Keratinocyte (primary cell): ENCODE data around the gene EDEM1. TPM values are rescaled to one million over a fixed set of nuclear protein-coding genes. Genes with fewer than 3 reads are reported as not detected.
"Not testable (repeated sequence)": the region's sequence is repeated elsewhere in the genome, so short reads cannot be mapped to it uniquely, and the experiment has no call there.

ENCODE experiments used
- DNase-seq: peaks from one replicate; pipeline ENCODE4 v3.0.0-alpha.2; 2011; ENCODE audit warnings: low read depth, missing footprints, low spot score
- FAIRE-seq: peaks from 2 replicates; lab custom pipeline; 2011; peaks lifted over from hg19 to GRCh38; lab: Jason Lieb, UNC
- H2AFZ ChIP-seq: 2 replicates; pipeline ENCODE4 v1.6.0; 2012; ENCODE audit warnings: low read length, control low read depth, inconsistent platforms; ENCODE audit not compliant: control insufficient read depth
- H3K27ac ChIP-seq: 2 replicates; pipeline ENCODE4 v1.5.1; 2011; ENCODE audit warnings: low read length; ENCODE audit not compliant: control insufficient read depth, insufficient read depth
- H3K27me3 ChIP-seq: 3 replicates; pipeline ENCODE4 v1.6.0; 2011; ENCODE audit warnings: low read length; ENCODE audit not compliant: control insufficient read depth, insufficient read depth; ENCODE audit errors: extremely low read depth
- H3K36me3 ChIP-seq, 2 experiments: 2 replicates in 1 of 2; 3 replicates in 1 of 2; pipeline ENCODE4 v1.5.1; 2011; ENCODE audit warnings: low read length in 2 of 2, mild to moderate bottlenecking in 1 of 2; ENCODE audit not compliant: control insufficient read depth in 2 of 2, insufficient read depth in 2 of 2; ENCODE audit errors: extremely low read depth in 1 of 2
- H3K4me1 ChIP-seq: 3 replicates; pipeline ENCODE4 v1.5.1; 2011; ENCODE audit warnings: low read length; ENCODE audit not compliant: control insufficient read depth, insufficient read depth; ENCODE audit errors: extremely low read depth
- H3K4me2 ChIP-seq: 3 replicates; pipeline ENCODE4 v1.6.0; 2011; ENCODE audit warnings: low read depth, low read length; ENCODE audit not compliant: control insufficient read depth, insufficient read depth; ENCODE audit errors: extremely low read depth
- H3K4me3 ChIP-seq, 3 experiments: fragments of 200-600 bp in 1 of 3; sonication (generic) in 1 of 3; 2 replicates in 2 of 3; 3 replicates in 1 of 3; pipeline ENCODE4 v1.5.1; 2011 to 2016; ENCODE audit warnings: low read length in 3 of 3, mild to moderate bottlenecking in 3 of 3, control low read depth in 2 of 3, inconsistent platforms in 1 of 3, low read depth in 1 of 3, mixed read lengths in 1 of 3, mixed run types in 1 of 3, moderate library complexity in 1 of 3; ENCODE audit not compliant: control insufficient read depth in 2 of 3, insufficient read depth in 2 of 3; ENCODE audit errors: extremely low read depth in 1 of 3
- H3K79me2 ChIP-seq: 2 replicates; pipeline ENCODE4 v1.6.0; 2012; ENCODE audit warnings: low read length; ENCODE audit not compliant: control insufficient read depth, insufficient read depth
- H3K9ac ChIP-seq: 3 replicates; pipeline ENCODE4 v1.6.0; 2011; ENCODE audit warnings: low read length; ENCODE audit not compliant: control insufficient read depth, insufficient read depth; ENCODE audit errors: extremely low read depth
- H3K9me1 ChIP-seq: 3 replicates; pipeline ENCODE4 v1.6.0; 2011; ENCODE audit warnings: low read length; ENCODE audit not compliant: control insufficient read depth, insufficient read depth; ENCODE audit errors: extremely low read depth
- H3K9me3 ChIP-seq: 2 replicates; pipeline ENCODE4 v1.5.1; 2012; ENCODE audit warnings: low read depth, low read length; ENCODE audit not compliant: control insufficient read depth
- H4K20me1 ChIP-seq: 3 replicates; pipeline ENCODE4 v1.6.0; 2011; ENCODE audit warnings: low read length; ENCODE audit not compliant: control insufficient read depth, insufficient read depth; ENCODE audit errors: extremely low read depth
- CTCF ChIP-seq, 3 experiments: IDR thresholded peaks in 1 of 3; conservative IDR thresholded peaks in 1 of 3; optimal IDR thresholded peaks in 1 of 3; 2 replicates in 2 of 3; 3 replicates in 1 of 3; pipeline versions ENCODE3 to v1.5.1; 2011; ENCODE audit warnings: low read length in 3 of 3, mild to moderate bottlenecking in 3 of 3, moderate library complexity in 2 of 3, control low read depth in 1 of 3, inconsistent platforms in 1 of 3; ENCODE audit not compliant: insufficient read depth in 2 of 3; ENCODE audit errors: extremely low read depth in 1 of 3
- EZH2 ChIP-seq: IDR thresholded peaks from one replicate; pipeline ENCODE4 v1.6.1; 2012; ENCODE audit warnings: inconsistent platforms, mild to moderate bottlenecking, low read length, moderate library complexity
- dilution Hi-C: fragments of 300-500 bp; cut with MboI; formaldehyde crosslinking; loops from one replicate; pipeline ENCODE4 v1.7.0; 2020; ENCODE audit warnings: low sequenced_read_pairs; ENCODE audit not compliant: extremely low pct_ligation_motif_present
- polyA plus RNA-seq, 5 experiments: library from polyadenylated mRNA; depleted of rRNA in 3 of 5; stranded (reverse) in 3 of 5; stranded (forward) in 1 of 5; unstranded in 1 of 5; fragments of >200 nt; gene quantifications; 1 replicate in 1 of 5; 2 replicates in 3 of 5; 3 replicates in 1 of 5; pipeline versions ENCODE4 v1.2.1 to v1.2.3, GENCODE V29; 2011 to 2012; ENCODE audit warnings: missing spikeins in 2 of 5, low read depth in 1 of 5, low replicate concordance in 1 of 5

EDEM1 gene
- polyA plus RNA-seq, 1 donor (not counting 4 experiments of a cell fraction or from before 2014, with no cell fraction given) = 65.2 TPM

GRCh38 chr3:5144316-5144994, 43.1 kb upstream of the EDEM1 start:
- dilution Hi-C loops = loop anchor here (5.0 kb wide), 1 partner anchor 42 kb away; no protein-coding TSS in a partner anchor
- H3K4me2 ChIP-seq = no peak overlapping the region

GRCh38 chr3:5145120-5145519, 42.4 kb upstream of the EDEM1 start:
- H3K27ac ChIP-seq = no peak overlapping the region

More at GRCh38 chr3:5144316-5144994, 43.1 kb upstream of the EDEM1 start:
- Histone ChIP-seq H3K79me2 (peaks cover 100% of the 10 kb centered on the region), H3K9me1 (no peaks in the 10 kb centered on the region), H4K20me1 (peaks cover 10% of the 10 kb centered on the region), H2AFZ (no peak overlapping the region), H3K9ac (no peak overlapping the region), H3K4me1 (peaks cover 15% of the 10 kb centered on the region), H3K27me3 (no peaks in the 10 kb centered on the region), H3K4me3 (no peak overlapping the region), H3K36me3 (peaks cover 0 to 2% of the 10 kb centered on the region in 2 experiments), H3K9me3 (no peaks in the 10 kb centered on the region), H3K27ac (no peak overlapping the region)
- TF ChIP-seq CTCF (optimal IDR thresholded peaks at IDR 0.05 in 1 of 3, IDR thresholded peaks at IDR 0.05 in 1 of 3, conservative IDR thresholded peaks at IDR 0.05 in 1 of 3; ENCODE audit: extremely low read depth in 1 of 3, insufficient read depth in 2 of 3, low read length in 3 of 3) = no peak
- TF ChIP-seq EZH2 = no peak
- DNase-seq (no peak), FAIRE-seq (no peak)

GRCh38 chr3:5147152-5147551, 40.4 kb upstream of the EDEM1 start:
- peaks cover 98% of the 10 kb centered on the region for H3K79me2 ChIP-seq
- H3K27ac ChIP-seq, dilution Hi-C loops, H3K4me2 ChIP-seq, DNase-seq, H2AFZ ChIP-seq, FAIRE-seq, H4K20me1 ChIP-seq, H3K27me3 ChIP-seq, H3K9ac ChIP-seq, H3K9me1 ChIP-seq, H3K36me3 ChIP-seq, H3K9me3 ChIP-seq, H3K4me3 ChIP-seq: not testable (repeated sequence)
- peaks cover 10% of the 10 kb centered on the region for H3K4me1 ChIP-seq

More at GRCh38 chr3:5145120-5145519, 42.4 kb upstream of the EDEM1 start:
- dilution Hi-C loops = no loop called here
- peaks cover 10% of the 10 kb centered on the region for H4K20me1 ChIP-seq
- no peaks in the 10 kb centered on the region for H3K9me3 ChIP-seq
- no peaks in the 10 kb centered on the region for H3K27me3 ChIP-seq
- peaks cover 100% of the 10 kb centered on the region for H3K79me2 ChIP-seq
- TF ChIP-seq CTCF (optimal IDR thresholded peaks at IDR 0.05 in 1 of 3, IDR thresholded peaks at IDR 0.05 in 1 of 3, conservative IDR thresholded peaks at IDR 0.05 in 1 of 3; ENCODE audit: extremely low read depth in 1 of 3, insufficient read depth in 2 of 3, low read length in 3 of 3) = no peak
- no peak for TF ChIP-seq EZH2
- peaks cover 10% of the 10 kb centered on the region for H3K4me1 ChIP-seq
- no peak for FAIRE-seq
- peaks cover 0 to 2% of the 10 kb centered on the region in 2 experiments for H3K36me3 ChIP-seq
- no peak overlapping the region for H2AFZ ChIP-seq
- no peaks in the 10 kb centered on the region for H3K9me1 ChIP-seq
- no peak overlapping the region for H3K4me3 ChIP-seq
- H3K4me2 ChIP-seq = no peak overlapping the region
- no peak overlapping the region for H3K9ac ChIP-seq
- no peak for DNase-seq
